Measurements from ENCODE around the gene RASGRP1.

DNA sequence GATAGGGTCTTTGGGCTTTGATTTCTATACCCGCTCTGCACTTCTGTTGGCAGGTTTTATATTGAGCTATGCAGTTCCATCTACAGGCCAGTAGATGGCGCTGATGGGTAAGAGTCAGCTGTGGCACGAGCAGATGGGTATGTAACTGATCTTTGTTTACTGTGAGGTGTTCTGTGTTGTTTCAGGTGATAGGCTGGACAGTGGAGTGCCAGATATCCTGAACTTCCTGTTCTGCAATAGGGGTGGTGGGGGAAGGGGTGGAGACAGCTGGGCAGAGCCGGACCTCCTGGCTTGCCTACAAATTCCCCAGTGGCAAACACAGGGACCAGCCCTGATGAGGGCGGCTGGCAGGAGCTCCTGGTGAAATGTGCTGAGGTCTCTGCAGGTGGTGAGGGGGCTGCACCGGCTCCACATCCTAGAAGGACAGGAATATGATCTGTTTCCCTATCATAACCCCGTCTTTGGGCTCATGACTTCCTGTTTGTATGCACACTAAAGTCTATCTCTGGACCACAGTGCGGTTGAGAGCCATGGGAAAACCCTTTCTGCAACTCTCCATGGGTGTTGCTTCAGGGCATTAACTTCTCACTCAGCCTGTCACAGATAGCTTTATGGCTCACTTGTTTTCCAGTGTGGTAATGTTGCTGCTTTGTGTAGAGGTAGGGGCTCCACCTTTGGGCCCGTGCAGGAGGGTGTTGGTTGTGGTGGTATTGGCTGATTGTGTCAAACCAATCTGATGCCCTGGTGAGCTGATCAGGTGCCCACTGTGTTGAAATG is 124.1 kb downstream of the RASGRP1 start:
- TF ChIP-seq, protein P1, sequence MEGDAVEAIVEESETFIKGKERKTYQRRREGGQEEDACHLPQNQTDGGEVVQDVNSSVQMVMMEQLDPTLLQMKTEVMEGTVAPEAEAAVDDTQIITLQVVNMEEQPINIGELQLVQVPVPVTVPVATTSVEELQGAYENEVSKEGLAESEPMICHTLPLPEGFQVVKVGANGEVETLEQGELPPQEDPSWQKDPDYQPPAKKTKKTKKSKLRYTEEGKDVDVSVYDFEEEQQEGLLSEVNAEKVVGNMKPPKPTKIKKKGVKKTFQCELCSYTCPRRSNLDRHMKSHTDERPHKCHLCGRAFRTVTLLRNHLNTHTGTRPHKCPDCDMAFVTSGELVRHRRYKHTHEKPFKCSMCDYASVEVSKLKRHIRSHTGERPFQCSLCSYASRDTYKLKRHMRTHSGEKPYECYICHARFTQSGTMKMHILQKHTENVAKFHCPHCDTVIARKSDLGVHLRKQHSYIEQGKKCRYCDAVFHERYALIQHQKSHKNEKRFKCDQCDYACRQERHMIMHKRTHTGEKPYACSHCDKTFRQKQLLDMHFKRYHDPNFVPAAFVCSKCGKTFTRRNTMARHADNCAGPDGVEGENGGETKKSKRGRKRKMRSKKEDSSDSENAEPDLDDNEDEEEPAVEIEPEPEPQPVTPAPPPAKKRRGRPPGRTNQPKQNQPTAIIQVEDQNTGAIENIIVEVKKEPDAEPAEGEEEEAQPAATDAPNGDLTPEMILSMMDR (IDR thresholded peaks at IDR 0.05) = peak; percentile 95
- no peak for TF ChIP-seq SIN3A (IDR thresholded peaks at IDR 0.05; ENCODE audit: borderline replicate concordance, insufficient read depth, low read depth, low read length)
